Activated CD8-positive, alpha-beta T cell treated with anti-CD3 and anti-CD28 coated beads for 36 hours (primary cell): ENCODE data around the gene HECTD4. TPM values are rescaled to one million over a fixed set of nuclear protein-coding genes. Genes with fewer than 3 reads are reported as not detected.

Source experiments
- ATAC-seq: fragments of 200-7000 bp; cut with Tn5 transposase; one replicate; pipeline ENCODE4 v1.10.0; 2021; ENCODE audit warnings: mild to moderate bottlenecking, moderate library complexity
- CTCF ChIA-PET: fragments of 350-600 bp; sonication (Branson Sonifier 250); formaldehyde crosslinking; loops from one replicate; lab custom pipeline; 2021; ENCODE audit warnings: antibody characterized with exemption; lab: Charles Lee
- POLR2A ChIA-PET: fragments of 350-600 bp; sonication (Branson Sonifier 250); formaldehyde crosslinking; loops from one replicate; lab custom pipeline; 2021; ENCODE audit warnings: antibody characterized with exemption; lab: Charles Lee
- DNase-seq: peaks from one replicate; pipeline ENCODE4 v3.0.0-alpha.2; 2020
- H3K27ac Mint-ChIP-seq: one replicate; pipeline ENCODE4 v1.8.0; 2021; ENCODE audit warnings: mild to moderate bottlenecking, mixed read lengths
- H3K27me3 Mint-ChIP-seq: one replicate; pipeline ENCODE4 v1.8.0; 2021; ENCODE audit warnings: mixed read lengths
- H3K36me3 Mint-ChIP-seq: one replicate; pipeline ENCODE4 v1.8.0; 2021; ENCODE audit warnings: low read depth, mixed read lengths
- H3K4me1 Mint-ChIP-seq: one replicate; pipeline ENCODE4 v1.8.0; 2021; ENCODE audit warnings: low read depth, mixed read lengths
- H3K4me3 Mint-ChIP-seq: one replicate; pipeline ENCODE4 v1.8.0; 2021; ENCODE audit warnings: mild to moderate bottlenecking, moderate library complexity, mixed read lengths
- H3K9me3 Mint-ChIP-seq: one replicate; pipeline ENCODE4 v1.8.0; 2021; ENCODE audit warnings: mixed read lengths
- intact Hi-C: fragments of 100-400 bp; cut with micrococcal nuclease; formaldehyde crosslinking; loops from one replicate; pipeline ENCODE4 v1.10.0; 2022
- total RNA-seq, 2 experiments: library from RNA; stranded (reverse); gene quantifications; one replicate each; pipeline ENCODE4 v1.2.3, GENCODE V29; 2021
- TF ChIP-seq, protein P1 (sequence below): fragments of 200-600 bp; IDR thresholded peaks from one replicate; pipeline ENCODE4 v1.8.0; 2022; ENCODE audit warnings: antibody characterized with exemption, mild to moderate bottlenecking

Gene HECTD4
- total RNA-seq, 2 experiments from 2014 or later = 18.2 to 22.6 TPM

DNA sequence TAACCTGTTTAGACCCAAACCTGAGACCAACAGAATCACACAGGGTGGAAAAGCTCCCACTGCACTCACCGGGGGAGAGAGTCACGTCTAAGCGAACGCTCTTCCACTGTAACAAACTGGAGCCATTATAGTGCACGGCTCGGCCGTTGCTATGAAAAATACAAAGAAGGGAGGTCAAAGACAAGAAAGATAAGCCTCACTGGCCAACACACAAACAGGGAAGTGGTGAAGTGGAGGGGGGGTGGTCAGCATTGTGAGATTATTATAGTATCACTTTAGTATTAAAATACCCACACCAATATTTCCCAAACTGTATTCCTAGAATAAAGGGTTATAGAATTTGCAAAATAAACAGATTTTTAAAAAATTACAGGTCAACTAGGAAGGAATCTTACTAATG, 166.0 kb downstream of the HECTD4 start:
- H3K4me1 Mint-ChIP-seq = no peaks in the 10 kb centered on the region
- POLR2A ChIA-PET = no interaction called here
- H3K4me3 Mint-ChIP-seq = no peak overlapping the region
- peaks cover 11% of the 10 kb centered on the region for H3K36me3 Mint-ChIP-seq
- no peak overlapping the region for H3K27ac Mint-ChIP-seq
- CTCF ChIA-PET = no interaction called here
- H3K9me3 Mint-ChIP-seq = no peaks in the 10 kb centered on the region
- ATAC-seq (no peak), DNase-seq (no peak)
- TF ChIP-seq, protein P1, sequence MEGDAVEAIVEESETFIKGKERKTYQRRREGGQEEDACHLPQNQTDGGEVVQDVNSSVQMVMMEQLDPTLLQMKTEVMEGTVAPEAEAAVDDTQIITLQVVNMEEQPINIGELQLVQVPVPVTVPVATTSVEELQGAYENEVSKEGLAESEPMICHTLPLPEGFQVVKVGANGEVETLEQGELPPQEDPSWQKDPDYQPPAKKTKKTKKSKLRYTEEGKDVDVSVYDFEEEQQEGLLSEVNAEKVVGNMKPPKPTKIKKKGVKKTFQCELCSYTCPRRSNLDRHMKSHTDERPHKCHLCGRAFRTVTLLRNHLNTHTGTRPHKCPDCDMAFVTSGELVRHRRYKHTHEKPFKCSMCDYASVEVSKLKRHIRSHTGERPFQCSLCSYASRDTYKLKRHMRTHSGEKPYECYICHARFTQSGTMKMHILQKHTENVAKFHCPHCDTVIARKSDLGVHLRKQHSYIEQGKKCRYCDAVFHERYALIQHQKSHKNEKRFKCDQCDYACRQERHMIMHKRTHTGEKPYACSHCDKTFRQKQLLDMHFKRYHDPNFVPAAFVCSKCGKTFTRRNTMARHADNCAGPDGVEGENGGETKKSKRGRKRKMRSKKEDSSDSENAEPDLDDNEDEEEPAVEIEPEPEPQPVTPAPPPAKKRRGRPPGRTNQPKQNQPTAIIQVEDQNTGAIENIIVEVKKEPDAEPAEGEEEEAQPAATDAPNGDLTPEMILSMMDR = no peak
- intact Hi-C loops = no loop called here
- no peaks in the 10 kb centered on the region for H3K27me3 Mint-ChIP-seq

DNA sequence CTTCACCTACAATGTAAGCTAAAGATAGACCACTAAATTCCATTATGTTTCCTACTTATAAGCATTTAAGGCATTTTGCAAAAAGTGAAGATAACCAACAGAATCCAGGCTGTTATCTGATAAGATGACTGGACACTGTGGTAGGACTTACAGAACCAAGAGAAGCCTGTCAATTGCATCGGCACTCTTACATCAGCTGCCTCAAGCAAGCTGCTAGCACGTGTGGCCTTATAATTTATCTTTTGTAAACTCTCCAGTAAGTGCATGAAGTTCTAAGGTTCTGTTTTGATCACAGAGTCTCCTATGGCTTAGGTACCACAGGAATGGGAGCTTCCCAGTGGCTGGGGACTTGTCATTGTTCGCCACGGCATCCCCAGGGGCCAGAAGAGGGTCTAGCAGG, 168.2 kb downstream of the HECTD4 start:
- Mint-ChIP-seq H3K27me3 (no peaks in the 10 kb centered on the region), H3K4me1 (no peaks in the 10 kb centered on the region), H3K9me3 (no peaks in the 10 kb centered on the region), H3K4me3 (no peak overlapping the region), H3K36me3 (peaks cover 14% of the 10 kb centered on the region), H3K27ac (no peak overlapping the region)
- ATAC-seq (no peak), DNase-seq (no peak)
- intact Hi-C loops = no loop called here
- POLR2A ChIA-PET = interaction anchor here (1.1 kb wide), 1 partner anchor 23 kb away, joined by 3 read pairs; no protein-coding TSS in a partner anchor
- CTCF ChIA-PET = no interaction called here
- TF ChIP-seq, protein P1 = no peak

DNA sequence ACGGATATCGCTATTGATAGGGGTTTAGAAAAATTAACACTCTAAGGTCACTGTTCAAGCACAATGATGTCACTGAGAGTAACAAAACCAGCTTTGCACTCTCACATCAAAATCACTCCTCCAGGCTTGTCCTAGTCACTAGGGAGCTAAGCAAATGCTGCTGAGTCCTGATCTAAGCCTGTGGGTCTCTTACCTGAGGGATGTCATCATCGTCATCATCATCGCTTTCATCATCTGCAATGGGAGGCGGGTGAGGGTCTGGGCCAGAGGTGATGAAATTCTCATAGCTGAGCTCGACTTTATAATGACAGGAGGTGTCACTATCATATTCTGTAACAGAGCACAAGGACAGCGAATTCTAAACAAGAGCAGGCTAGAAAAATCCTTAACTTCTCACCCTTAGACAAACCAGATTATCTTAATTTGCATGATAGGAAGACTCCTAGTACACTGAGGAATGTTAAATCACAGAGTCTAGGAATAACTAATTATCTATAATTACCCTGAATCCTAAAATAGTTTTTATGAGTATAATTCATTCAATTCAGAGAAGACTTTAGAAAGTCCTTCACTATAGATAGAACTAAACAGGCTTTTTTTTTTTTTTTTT, 173.8 kb downstream of the HECTD4 start:
- intact Hi-C loops = no loop called here
- DNase-seq = no peak
- CTCF ChIA-PET = interaction anchor here (1.9 kb wide), 1 partner anchor 11 kb away, joined by 8 read pairs; no protein-coding TSS in a partner anchor
- Mint-ChIP-seq H3K9me3 (no peaks in the 10 kb centered on the region), H3K4me3 (no peak overlapping the region), H3K36me3 (peaks cover 24% of the 10 kb centered on the region), H3K27ac (no peak overlapping the region), H3K27me3 (no peaks in the 10 kb centered on the region), H3K4me1 (peaks cover 3% of the 10 kb centered on the region)
- TF ChIP-seq, protein P1 = no peak
- ATAC-seq = no peak
- POLR2A ChIA-PET = no interaction called here

DNA sequence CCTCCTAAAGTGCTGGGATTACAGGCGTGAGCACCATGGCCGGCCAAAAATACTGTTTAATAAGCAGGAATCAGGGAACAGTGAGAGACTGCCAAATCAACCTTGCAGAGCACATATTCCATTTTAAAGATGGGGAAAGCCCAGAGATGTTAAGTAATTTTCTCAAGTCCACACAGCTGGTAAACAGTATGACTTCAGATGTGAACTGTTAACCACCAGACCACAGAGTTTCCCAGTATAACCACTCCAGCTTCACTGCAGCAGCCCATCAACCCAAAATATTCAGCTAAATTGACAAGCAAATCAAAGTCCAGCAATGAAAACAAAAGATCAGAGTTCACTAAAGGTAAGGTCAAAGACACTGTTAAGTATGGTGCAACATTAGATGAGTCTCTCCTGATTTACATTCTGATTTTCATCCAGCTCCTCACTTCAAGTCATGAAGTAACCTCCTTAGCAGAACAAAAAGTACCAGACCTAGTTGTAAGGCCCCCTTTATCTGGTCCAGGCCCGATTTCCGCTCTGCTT, 174.8 kb downstream of the HECTD4 start:
- ChIA-PET CTCF (interaction anchor here (1.9 kb wide), 1 partner anchor 10 kb away, joined by 8 read pairs; no protein-coding TSS in a partner anchor), POLR2A (no interaction called here)
- peaks cover 27% of the 10 kb centered on the region for H3K36me3 Mint-ChIP-seq
- DNase-seq (no peak), ATAC-seq (no peak)
- H3K4me1 Mint-ChIP-seq = peaks cover 3% of the 10 kb centered on the region
- TF ChIP-seq, protein P1 = no peak
- H3K9me3 Mint-ChIP-seq = no peaks in the 10 kb centered on the region
- intact Hi-C loops = no loop called here
- H3K4me3 Mint-ChIP-seq = no peak overlapping the region
- no peak overlapping the region for H3K27ac Mint-ChIP-seq
- H3K27me3 Mint-ChIP-seq = no peaks in the 10 kb centered on the region

DNA sequence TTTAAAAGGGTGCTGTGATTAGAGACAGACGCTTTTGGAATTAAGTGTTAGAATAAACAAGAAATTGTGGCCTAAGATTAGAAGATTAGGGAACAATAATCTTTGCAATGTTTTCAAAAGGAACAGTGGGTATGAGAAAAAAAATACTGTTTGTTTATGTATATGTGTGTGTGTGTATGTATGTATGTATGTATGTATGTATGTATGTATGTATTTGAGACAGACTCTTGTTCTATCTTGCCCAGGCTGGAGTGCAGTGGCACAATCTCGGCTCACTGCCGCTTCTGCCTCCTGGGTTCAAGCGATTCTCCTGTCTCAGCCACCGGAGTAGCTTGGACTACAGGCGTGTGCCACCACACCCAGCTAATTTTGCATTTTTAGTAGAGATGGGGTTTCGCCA, 175.3 kb downstream of the HECTD4 start:
- DNase-seq (no peak), ATAC-seq (no peak)
- Mint-ChIP-seq H3K4me1 (peaks cover 3% of the 10 kb centered on the region), H3K9me3 (no peaks in the 10 kb centered on the region), H3K36me3 (peaks cover 27% of the 10 kb centered on the region), H3K27me3 (no peaks in the 10 kb centered on the region), H3K4me3 (no peak overlapping the region), H3K27ac (no peak overlapping the region)
- TF ChIP-seq, protein P1 = no peak
- intact Hi-C loops = no loop called here
- ChIA-PET CTCF (interaction anchor here (1.9 kb wide), 1 partner anchor 9 kb away, joined by 8 read pairs; no protein-coding TSS in a partner anchor), POLR2A (no interaction called here)
